HG03139 (cell line): ENCODE data around the gene MAMLD1.

Experiments used
- ATAC-seq: cut with Tn5 transposase; IDR thresholded peaks from one replicate; pipeline ENCODE4 v1.9.1; 2021; ENCODE audit not compliant: unreplicated experiment

Gene MAMLD1

GRCh38 chrX:150377005-150377404 is 13.9 kb downstream of the MAMLD1 start:
- ATAC-seq: no peak

- ATAC-seq: no peak
Measured at GRCh38 chrX:150405006-150405405, 41.9 kb downstream of the MAMLD1 start.

GRCh38 chrX:150405576-150405975 is 42.5 kb downstream of the MAMLD1 start:
- no peak for ATAC-seq

- ATAC-seq: no peak
Measured at GRCh38 chrX:150406596-150406995, 43.5 kb downstream of the MAMLD1 start.

DNA sequence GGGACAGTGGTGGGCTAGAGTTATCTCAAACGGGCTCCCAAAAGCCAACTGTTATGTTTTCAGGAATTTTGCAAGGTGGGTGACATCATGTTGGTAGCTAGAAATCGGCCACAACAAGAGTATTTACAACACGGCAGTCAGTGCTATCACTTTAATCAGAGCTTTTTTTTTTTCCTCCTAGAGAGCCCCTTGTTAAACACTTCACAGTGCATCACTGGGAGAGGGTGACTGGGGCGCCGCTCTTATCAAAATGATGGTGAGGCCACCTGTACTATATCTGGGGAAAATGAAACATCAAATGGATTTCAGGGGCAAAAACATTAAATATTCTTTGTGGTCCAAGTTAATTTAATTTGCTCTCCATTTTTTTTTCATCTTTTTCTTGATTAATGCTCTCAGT is 44.9 kb downstream of the MAMLD1 start:
- ATAC-seq: no peak

DNA sequence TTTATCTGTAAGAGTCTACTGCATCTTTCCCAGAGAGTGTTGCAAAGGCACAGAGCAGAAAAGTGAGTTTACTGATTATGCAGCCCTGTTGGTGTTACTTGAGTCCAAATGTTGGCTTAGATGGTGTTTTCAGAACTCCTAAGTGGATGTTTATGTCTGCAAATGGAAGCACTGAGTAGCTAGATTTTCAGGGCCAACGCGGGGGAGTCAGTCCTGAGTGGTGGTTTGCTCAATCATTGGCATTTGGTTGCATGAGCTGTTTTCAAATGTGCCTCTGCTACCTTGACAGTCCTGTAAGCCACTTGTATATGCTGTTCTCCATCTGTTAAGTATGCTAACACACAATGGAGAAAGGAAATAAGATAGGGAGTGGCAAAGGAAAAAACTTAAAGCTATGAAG is 45.4 kb downstream of the MAMLD1 start:
- ATAC-seq: no peak

DNA sequence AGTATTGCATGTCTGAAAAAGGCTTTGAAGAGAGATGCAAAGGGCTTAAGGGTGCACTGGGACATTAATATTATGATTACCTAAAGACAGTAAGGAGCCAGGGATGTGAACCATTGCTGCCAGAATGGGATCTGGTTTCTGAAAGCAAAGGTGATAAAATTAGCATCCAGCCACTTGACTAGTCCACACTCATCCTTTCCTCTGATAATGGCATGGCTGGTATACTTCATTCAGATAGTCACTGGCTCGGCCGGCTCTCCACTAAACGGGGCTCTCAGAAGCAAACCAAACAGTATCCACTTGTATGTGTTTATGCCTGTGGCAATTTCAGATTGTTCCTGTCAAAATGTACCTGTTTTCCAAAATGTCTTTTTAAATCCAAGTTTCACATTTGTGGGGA is 46.4 kb downstream of the MAMLD1 start:
- no peak for ATAC-seq

DNA sequence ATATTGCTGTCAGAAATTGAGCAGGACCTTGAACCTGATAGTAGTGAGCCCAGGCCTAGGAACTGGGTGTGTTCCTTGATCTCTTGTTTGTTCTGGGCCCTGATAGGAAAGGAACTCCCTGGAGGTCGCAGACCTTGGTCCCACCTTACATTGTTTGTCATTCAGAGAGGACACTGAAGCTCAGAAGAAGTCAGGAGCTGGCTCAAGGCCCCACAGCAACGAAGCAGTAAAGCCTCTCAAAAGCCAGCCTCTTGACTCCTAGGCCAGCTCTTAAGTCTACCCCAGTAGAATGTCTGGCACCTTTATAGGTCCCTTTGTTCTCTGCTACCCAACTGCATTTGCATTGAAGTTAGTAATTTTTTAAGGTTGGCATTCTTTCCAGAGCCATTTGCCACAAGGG is 46.8 kb downstream of the MAMLD1 start:
- no peak for ATAC-seq

DNA sequence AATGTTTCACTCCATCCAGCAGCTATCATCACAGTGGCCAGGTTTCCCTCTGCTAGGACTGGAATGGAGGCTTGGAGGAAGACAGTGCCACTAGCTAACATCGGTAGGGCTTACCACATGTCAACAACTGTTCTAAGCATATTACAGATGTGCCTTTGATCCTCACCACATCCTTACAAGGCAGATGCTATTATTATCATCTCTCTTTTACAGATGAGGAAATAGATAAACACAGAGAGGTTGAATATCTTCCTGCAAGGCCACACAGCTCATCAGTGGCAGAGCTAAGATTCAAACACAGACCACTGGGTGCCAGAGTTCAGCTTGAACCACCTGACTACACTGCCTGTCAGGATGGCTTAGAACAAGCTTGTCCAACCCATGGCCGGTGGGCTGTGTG is 47.4 kb downstream of the MAMLD1 start:
- no peak for ATAC-seq

GRCh38 chrX:150411656-150412055 is 48.5 kb downstream of the MAMLD1 start:
- no peak for ATAC-seq

DNA sequence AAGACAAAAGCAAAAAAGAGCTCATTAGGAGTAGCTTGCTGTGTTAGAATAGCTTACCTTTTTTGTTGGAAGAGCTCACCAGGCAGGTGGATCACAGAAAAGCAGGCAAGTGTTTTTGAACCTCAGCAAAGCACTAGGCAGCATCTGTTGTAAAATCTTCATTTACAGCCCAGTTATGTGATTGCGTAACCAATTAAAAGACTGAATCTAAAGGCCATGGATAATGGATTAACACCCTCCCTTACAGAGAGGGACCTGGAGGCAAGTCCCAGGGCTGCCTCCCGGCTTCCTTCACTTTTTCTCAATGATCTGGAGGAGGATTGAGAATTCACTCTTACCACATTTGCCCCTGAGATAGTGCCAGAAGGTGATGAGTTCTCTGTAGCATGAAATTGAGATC is 51.1 kb downstream of the MAMLD1 start:
- ATAC-seq: no peak

DNA sequence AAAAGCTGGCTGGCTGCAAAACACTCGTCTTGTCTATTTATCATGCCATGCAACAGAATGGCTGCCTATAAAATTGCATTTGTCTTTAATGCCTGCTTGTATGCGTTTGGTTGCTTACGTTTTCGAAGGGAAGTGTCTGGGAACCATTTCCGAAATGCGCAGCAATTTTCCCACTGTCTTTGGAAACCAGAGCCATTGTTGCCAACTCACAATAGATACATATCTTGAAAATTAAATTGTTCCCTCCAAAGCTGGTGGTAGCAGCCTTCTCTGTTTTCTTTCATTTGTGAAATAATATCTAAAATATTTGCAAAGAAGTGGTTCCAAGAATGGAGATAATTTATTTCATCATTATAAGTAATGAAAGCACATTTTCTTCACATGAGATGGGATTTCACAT is 53.4 kb downstream of the MAMLD1 start:
- ATAC-seq: no peak

DNA sequence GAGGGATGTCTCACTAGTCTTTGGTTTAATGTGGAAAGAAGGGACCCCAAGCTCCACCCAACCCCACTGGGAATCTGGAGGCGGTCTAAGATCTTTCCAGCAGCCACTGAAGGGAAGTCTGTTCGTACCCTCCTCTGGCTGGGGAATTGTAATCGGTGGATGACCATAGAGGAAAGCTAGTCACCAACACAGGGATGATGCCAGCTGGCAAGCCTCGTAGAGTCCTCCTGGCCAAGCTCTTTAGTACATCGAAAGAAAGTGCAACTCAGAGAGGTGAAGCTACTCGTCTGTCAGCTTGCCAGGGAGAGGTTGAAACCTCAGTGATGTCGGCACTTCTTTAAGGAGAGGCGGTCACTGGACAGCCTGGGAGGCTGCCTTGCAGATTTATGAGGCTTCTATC is 58.7 kb downstream of the MAMLD1 start:
- no peak for ATAC-seq

DNA sequence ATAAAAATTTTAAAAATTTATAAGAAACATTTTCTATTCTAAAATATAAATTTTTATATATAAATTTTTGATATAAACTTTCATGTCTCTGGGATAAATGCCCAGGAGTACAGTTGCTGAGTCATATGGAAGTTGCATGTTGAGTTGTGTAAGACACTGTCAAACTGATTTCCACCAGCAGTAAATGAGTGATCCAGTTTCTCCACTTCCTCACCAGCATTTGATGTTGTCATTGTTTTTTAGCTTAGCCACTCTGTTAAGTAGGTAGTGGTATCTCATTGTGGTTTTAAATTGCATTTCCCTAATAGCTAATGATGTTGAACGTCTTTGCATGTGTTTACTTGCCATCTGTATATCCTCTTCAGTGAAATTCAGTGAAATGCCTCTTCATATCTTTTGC is 66.5 kb downstream of the MAMLD1 start:
- ATAC-seq: no peak

GRCh38 chrX:150436195-150436594 is 73.1 kb downstream of the MAMLD1 start:
- ATAC-seq: no peak

DNA sequence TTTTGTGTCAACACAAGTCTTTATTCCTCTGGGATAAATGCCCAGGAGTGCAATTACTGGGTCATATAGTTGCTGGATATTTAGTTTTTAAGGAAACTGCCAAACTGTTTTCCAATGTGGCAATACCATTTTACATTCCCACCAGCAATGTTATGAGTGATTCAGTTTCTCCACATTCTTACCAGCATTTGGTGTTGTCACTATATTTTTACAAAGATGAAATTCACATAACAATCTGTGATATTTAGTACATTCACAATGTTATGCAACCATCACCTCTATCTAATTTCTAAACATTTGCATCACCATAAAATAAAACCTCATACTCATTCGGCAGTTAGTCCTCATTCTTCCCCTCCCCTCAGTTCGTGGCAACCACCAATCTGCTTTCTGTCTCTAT is 75.0 kb downstream of the MAMLD1 start:
- no peak for ATAC-seq

GRCh38 chrX:150446151-150446550 is 83.0 kb downstream of the MAMLD1 start:
- no peak for ATAC-seq

- no peak for ATAC-seq
Measured at GRCh38 chrX:150446995-150447394, 83.9 kb downstream of the MAMLD1 start.

DNA sequence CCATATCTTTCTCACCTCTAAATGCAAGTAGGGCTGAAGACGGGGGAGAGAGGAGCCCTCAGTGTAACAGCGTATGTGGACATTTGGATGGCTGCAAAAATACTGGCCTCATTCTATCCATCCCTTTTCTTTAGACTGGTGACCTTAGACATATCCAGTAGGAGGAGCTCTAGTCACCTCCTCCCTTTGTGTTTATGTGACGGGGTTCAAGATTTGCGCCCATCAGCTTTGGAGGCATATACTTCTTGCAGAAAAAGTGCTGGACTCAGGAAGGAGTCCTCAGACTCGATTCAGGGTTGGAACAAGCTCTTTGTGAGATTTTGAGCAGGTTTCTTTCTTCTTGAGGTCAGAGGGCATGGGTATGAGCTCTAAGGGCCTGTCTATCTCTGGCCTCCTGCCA is 86.2 kb downstream of the MAMLD1 start:
- no peak for ATAC-seq

DNA sequence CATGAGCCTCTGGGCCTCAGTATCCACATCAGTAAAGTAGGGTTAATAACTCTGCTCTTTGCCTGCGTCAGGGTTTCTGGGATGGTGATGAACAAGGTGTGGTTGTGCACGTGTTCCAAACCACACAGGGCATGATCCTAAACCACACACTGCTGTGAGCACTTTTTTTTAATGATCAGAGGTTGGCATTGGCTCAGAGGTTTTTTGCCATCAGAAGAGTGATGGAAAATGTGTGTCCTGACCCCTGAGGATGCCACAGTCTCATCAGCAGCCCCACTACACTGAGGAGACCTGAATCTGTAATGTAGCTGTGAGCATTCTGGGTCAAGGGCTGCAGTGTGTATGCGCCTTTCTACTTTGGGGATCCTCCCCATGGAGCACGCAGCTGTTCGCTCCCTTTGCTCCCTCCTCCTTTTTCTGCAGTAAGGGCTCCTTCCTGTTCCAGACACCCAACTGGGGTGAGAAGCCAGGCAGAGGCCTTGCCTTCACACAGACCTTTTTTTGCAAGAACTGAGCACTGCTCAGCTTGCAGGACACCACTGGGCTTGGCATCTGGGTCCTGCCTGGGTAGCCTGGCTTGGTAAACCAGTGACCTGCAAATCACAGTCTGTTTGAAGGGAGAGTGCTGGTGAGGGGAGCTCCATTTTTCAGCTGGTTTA is 87.5 kb downstream of the MAMLD1 start:
- ATAC-seq: no peak

DNA sequence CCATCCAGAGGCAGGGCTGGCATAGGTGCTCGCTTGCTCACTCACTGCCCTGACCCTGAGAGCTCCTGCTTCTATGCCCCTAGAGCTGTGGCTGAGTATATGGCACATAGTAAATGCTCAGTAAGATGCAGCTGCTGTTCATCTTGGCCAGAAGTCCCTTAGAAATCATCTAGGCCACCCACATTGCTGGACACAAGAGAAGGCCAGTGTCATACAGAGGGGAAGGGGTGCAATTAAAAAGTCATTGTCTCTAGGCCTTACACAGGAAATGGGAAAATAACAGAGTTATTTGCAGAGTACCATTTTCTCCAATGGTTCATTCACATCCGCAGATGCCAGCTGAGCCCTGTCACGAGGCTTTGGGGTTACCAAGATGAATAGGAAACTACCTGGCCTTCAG is 88.8 kb downstream of the MAMLD1 start:
- no peak for ATAC-seq

DNA sequence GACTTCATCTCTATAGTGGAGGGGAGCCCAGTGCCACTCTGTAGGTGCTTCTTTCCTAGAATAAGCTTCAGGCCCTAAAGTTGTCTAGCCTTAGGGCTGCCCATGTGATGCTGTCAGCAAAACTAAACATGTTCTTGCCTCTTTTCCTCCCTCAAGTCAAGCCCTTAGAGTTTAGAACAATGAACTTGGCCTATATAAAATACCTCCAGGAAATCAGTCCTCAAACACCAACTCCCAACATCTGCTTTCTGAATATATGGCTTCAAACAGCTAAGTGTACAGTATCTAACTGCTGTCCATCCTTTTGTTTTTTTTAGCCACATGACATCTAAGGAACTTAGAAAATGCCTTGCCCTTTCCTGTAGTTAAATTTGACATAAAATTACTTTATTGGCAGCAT is 91.0 kb downstream of the MAMLD1 start:
- no peak for ATAC-seq

- no peak for ATAC-seq
Measured at GRCh38 chrX:150454508-150455214, 91.5 kb downstream of the MAMLD1 start.
